T-helper 2 cell (primary cell): ENCODE results near the gene RAB11FIP4.

Source experiments
- DNase-seq, 5 experiments: peaks; one replicate each; pipeline versions ENCODE4 v3.0.0 to v3.0.0-alpha.2; 2012 to 2022

Gene RAB11FIP4

GRCh38 chr17:31550389-31551056, 159.0 kb downstream of the RAB11FIP4 start:
- no peak for DNase-seq

DNA sequence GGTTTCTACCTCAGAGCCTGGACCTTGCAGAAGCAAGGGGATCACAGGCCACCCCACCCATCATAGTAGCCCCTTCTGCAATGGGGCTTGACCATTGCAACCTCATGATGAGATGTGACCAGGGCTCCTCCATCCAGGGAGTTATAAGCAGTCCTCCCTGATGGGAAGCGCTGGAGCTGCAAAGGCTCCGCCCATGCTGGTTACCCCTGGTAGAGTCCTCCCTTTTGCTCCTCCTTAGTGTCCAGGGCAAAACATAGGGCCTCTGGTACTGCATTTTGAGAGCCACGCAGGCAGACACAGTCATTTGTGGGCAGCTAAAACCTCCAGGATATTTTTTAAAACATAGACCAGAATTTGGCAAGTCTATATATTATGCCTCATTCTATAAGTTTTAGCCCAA, 161.1 kb downstream of the RAB11FIP4 start:
- no peak for DNase-seq

DNA sequence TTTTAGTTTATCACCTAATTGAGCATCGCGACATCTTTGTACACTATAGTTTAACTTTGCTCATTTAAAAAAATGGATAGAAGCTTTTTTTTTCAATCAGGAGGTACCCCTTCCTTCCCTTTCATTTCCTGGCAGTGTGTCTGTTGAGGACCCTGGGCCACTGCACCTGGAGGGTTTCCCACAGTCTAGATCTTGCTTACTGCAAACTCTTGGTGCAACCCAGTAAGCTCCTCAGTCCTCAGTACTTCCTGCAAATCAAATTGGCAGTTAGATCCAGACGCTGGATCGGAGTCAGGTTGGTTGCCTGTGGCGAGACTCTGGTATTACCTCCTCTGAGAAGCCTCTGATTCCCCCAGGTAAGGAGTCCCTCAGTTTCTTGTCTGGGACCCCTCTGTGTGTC, 162.0 kb downstream of the RAB11FIP4 start:
- no peak for DNase-seq

DNA sequence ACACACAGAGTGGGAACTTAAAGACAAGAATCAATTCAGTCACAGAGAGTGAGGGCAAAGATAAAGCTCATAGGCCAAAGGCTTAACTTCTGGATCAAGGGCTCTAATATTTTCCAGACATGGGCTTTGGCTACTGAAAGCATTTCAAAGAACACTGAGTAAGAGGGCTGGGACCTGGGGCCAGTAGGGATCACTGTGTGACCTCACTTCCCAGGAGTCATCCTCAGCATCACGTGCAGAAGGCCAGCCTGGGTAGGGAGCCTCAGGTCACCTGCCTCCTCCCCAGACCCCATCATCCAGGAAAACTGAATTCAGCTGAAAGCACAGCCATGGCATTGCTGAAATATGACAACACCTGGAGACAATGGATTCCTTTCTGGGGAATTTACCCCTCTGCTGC, 163.5 kb downstream of the RAB11FIP4 start:
- DNase-seq: no peak

- DNase-seq: no peak
Observed at GRCh38 chr17:31556969-31557645, 165.6 kb downstream of the RAB11FIP4 start.

GRCh38 chr17:31558748-31559583, 167.5 kb downstream of the RAB11FIP4 start:
- peak; percentile 29 to 49 (median 33) for DNase-seq

- DNase-seq: no peak
Observed at GRCh38 chr17:31559584-31560501, 168.4 kb downstream of the RAB11FIP4 start.

DNA sequence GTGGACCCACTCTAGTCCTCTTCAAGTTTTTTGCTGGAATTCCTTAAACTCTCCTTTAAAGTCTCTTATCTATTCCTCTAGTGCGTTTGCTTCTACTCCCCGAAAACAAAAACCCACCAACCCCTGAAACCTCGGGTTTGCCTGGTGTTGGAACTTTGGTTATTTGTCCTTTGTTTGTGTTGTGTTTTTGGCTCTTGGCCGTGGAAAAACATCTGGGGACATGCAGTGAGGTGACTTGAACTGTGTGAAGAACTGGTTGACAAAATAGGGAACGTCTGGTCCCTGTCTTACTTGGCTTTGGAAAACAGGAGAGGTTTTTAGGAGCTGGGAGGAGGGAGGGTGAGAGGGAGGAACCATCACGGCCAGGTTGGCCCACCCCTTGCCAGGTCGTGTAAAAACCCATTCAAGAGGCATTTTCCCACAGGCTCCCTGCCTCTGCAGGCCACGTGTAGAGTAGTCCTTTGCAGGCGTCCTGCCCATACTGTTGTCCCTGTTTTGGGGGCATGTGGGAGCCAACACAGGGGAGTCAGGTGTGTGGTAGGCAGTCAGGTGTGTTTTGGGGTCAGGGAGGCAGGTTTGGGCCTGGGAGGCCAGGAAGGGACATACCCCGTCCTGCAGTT, 169.3 kb downstream of the RAB11FIP4 start:
- DNase-seq: no peak

DNA sequence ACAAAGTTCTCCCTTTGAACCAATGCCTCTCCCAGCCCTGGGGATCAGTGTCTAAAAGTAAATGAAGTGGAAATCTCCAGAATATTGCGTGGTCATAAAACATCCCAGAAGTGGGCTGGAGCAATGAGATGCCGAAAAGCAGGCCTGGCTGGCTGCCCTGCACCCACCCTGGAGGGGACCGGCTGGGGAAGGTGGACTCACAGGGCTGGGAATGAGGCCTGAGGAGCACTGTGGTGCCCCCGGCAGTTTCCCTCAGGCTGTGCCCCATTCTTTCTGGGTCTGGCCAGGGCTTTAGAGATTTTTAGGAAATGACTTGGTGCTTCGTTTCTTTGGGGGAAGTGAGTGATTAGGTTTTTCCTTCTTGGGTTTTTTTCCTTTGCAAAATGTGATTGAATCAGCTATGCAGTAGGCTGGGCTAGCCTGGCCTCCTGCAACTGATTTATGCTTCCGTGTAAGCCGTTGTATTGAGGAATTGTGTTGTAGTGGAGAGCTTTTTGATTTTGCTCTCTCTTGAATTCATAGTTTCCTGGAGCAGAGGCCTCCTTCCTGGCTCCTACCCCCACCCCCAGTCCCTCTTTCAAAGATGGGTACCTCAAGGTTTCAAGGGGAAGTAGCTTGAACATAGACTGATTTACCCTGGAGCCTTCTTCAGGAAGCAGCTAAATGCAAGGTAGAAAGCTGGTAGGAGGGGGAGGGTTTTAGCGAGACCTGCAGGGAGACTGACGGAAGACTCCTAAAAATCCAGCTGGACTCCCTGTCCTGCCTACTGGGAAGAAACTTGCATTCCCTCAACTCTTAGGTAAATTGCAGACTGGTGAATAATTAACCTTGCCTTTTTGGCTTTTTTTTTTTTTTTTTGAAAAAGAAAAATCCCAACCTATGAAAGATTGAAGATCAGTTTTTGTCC, 170.2 kb downstream of the RAB11FIP4 start:
- no peak for DNase-seq

DNA sequence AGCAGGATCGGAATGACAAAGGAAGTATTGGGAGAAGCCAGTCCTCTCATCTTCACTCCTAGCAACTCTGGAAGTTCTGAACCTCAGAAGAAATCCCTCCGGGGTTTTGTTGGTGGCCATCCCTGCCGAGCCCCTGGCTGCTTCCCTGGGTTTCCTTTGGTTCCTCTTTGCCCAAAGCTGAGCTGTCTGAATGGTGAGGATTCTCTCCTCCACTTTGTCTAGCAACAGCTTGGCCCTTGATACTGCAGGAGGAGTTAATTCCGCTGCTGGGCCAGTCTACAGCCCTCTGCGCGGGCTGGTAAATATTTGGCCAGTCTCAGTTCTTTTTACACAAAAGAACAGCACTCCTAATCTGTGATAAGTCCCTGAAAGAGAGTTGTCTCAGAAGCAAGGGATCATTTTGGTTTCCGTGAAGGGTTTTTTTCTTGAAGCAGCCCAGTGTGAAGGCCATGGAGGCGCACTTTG, 170.9 kb downstream of the RAB11FIP4 start:
- no peak for DNase-seq

- DNase-seq: no peak
Observed at GRCh38 chr17:31564291-31564690, 172.8 kb downstream of the RAB11FIP4 start.

GRCh38 chr17:31564883-31565301, 173.4 kb downstream of the RAB11FIP4 start:
- DNase-seq: no peak

DNA sequence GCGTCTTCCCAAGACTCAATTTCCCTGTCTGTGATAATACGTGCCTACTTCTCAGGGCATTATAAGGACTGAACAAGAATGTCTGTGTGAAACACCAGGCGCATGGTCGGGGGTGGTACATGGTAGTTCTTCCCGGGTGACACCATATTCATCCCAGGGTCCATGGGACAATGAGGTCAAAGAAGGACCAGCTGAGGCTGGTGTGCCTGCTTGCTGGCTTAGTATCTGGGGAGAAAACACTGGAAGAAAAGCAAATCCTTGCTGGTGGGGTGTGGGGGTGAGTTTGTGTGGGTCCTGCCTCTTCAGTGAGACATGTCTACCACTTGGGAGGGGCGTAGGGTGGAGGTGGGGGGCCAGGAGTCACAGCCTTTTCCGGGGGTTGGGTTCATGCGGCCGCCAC, 174.2 kb downstream of the RAB11FIP4 start:
- no peak for DNase-seq

- DNase-seq: no peak
Observed at GRCh38 chr17:31566247-31566991, 174.9 kb downstream of the RAB11FIP4 start.

DNA sequence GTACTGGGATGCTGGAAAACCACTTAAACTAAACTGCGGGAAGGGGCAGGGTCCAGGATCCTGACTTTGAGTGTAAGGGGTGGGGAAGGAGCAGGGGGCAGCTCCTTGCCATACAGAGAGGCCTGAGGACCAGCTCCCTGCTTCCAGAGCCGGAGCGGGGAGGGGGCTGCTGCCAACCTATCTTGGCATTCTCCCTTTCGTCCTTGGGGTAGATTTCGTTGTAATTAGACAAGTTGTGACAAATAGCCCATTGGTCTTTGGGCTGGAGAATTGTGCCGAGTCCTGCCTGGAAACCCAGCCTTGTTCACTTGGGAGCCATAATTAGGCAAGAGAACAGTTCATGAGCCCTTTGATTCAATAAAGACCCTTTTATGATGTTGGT, 175.5 kb downstream of the RAB11FIP4 start:
- no peak for DNase-seq

DNA sequence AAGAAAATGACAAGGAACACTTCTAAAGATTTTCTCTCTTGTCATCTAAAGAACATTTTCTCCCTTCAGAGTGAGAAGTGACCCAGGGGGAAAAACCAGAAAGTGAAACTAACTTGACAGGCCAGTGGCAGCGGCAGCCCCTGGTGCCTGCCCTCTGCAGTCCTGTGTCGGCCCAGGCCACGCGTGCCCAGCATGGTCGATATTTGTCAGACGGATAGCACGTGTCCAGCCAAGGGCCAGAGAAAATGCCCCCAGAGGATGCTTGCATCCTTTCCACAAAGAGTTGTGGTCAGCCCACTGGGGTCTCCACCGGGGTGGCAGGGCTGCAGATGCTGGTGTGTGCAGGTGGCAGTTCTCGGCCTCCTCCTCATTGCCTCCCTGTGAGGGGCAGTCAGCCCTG, 176.6 kb downstream of the RAB11FIP4 start:
- DNase-seq: no peak

- no peak for DNase-seq
Observed at GRCh38 chr17:31568539-31568938, 177.1 kb downstream of the RAB11FIP4 start.

DNA sequence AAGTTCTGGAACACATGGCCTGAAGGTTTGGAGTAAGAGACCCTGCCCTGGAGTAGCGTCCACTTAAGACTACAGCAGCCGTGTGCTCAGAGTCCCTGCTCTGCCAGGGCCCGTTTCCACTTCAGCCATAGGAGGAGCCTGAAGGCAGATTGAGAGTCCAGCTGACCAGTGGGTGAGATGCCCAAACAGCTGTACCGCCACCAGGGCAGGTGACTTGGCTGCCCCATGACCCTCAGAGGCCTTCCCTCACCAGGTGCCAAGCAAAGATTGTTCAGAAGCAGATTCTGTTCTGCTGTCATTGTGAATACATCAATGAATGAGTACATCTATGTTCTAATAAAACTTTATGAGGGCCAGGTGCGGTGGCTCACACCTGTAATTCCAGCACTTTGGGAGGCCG, 178.8 kb downstream of the RAB11FIP4 start:
- DNase-seq: no peak

GRCh38 chr17:31570951-31571892, 179.7 kb downstream of the RAB11FIP4 start:
- no peak for DNase-seq
